Measurements from ENCODE around the gene MRPL41. TPM values are rescaled to one million over a fixed set of nuclear protein-coding genes. Genes with fewer than 3 reads are reported as not detected.

Gene MRPL41
- total and polyA plus RNA-seq, 2 of the 13 experiments (the other 11 are each of a cell fraction or from before 2014, with no cell fraction given): 20.9 to 54.0 TPM

DNA sequence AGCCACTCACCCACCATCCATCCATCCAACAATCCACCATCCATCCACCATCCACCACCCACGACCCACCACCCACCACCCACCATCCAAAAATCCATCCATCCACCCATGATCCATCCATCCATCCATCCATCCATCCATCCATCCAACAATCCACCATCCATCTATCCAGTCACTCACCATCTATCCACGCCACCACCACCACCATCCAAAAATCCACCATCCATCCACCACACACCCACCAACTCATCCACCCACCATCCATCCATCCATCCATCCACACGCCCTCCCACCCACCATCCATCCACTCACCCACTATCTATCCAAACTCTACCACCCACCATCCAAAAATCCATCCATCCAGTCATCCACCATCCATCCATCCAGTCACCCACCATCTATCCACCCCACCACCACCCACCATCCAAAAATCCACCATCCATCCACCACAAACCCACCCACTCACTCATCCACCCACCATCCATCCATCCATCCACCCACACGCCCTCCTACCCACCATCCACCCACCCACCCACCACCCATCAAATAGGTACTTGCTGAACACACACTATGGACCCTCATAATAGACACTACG is 18.0 kb downstream of the MRPL41 start:
- no peaks in the 10 kb centered on the region for H3K4me1 ChIP-seq (ENCODE audit: insufficient read depth, low read length)
- DNase-seq (ENCODE audit: low spot score): no peak
- H3K36me3 ChIP-seq (replicated peaks in 1 of 2; ENCODE audit: control insufficient read depth in 1 of 2, insufficient read depth in 2 of 2, low read length in 2 of 2): peaks cover 9 to 37% of the 10 kb centered on the region in 2 experiments; a peak in 4 of 5 replicates
- no TSS peak for BruUV-seq (replicated peaks)
- intact Hi-C loops (cut with micrococcal nuclease; ENCODE audit: unreplicated experiment) (no loop called here), in situ Hi-C loops (cut with HindIII; ENCODE audit: extremely low pct_ligation_motif_present, low pct_unique_long_range_greater_than_20kb) (no loop called here)
- no peaks in the 10 kb centered on the region for H4K20me1 ChIP-seq (ENCODE audit: insufficient read depth, low read length)
- POLR2A ChIA-PET: no interaction called here
- H3K27ac ChIP-seq (ENCODE audit: extremely low read length, insufficient read depth, low read length): no peak overlapping the region
- TF ChIP-seq SALL2 (CRISPR knock-in tag; IDR thresholded peaks at IDR 0.05) (no peak), ZBTB1 (CRISPR knock-in tag; IDR thresholded peaks at IDR 0.05; ENCODE audit: borderline replicate concordance) (no peak), ATRX (CRISPR knock-in tag; IDR thresholded peaks at IDR 0.05; ENCODE audit: borderline replicate concordance) (no peak), ZNF589 (CRISPR knock-in tag; conservative IDR thresholded peaks at IDR 0.05) (no peak), FOSL1 (CRISPR knock-in tag; IDR thresholded peaks at IDR 0.05; ENCODE audit: borderline replicate concordance) (no peak), ZNF598 (CRISPR knock-in tag; IDR thresholded peaks at IDR 0.05; ENCODE audit: borderline replicate concordance) (no peak), ZMYM3 (CRISPR knock-in tag; IDR thresholded peaks at IDR 0.05) (no peak), SMAD3 (CRISPR knock-in tag; IDR thresholded peaks at IDR 0.05) (no peak)
- no peak overlapping the region for H3K4me2 ChIP-seq (ENCODE audit: low read depth, low read length)
- no peak for ATAC-seq
- peaks cover 9% of the 10 kb centered on the region for H3K79me2 ChIP-seq (ENCODE audit: insufficient read depth, low read length)
- WGBS (ENCODE audit: low lambda C conversion rate): 98% methylated on average over 5 of the region's 5 CpGs
- no peak overlapping the region for H2AFZ ChIP-seq (ENCODE audit: low read length)
- H3K9ac ChIP-seq (ENCODE audit: insufficient read depth, low read depth, low read length): no peak overlapping the region
- no peak for FAIRE-seq
- H3K27me3 ChIP-seq (ENCODE audit: control insufficient read depth in 1 of 2, insufficient read depth in 2 of 2, low read length in 2 of 2): no peaks in the 10 kb centered on the region
- no peak overlapping the region for H3K4me3 ChIP-seq (replicated peaks in 1 of 3; ENCODE audit: insufficient read depth in 1 of 3, low read depth in 2 of 3, low read length in 3 of 3)
- no peaks in the 10 kb centered on the region for H3K9me3 ChIP-seq (ENCODE audit: low read length)
- CTCF ChIA-PET (ENCODE audit: low intra/inter-chr PET ratio, low total read pairs): no interaction called here

GRCh38 chr9:137570566-137570965 is 18.9 kb downstream of the MRPL41 start:
- Histone ChIP-seq H3K4me2 (ENCODE audit: low read depth, low read length) (no peak overlapping the region), H3K4me3 (replicated peaks in 1 of 3; ENCODE audit: insufficient read depth in 1 of 3, low read depth in 2 of 3, low read length in 3 of 3) (no peak overlapping the region), H3K27ac (ENCODE audit: extremely low read length, insufficient read depth, low read length) (no peak overlapping the region), H2AFZ (ENCODE audit: low read length) (no peak overlapping the region), H3K9ac (ENCODE audit: insufficient read depth, low read depth, low read length) (no peak overlapping the region), H3K9me3 (ENCODE audit: low read length) (no peaks in the 10 kb centered on the region), H4K20me1 (ENCODE audit: insufficient read depth, low read length) (no peaks in the 10 kb centered on the region), H3K36me3 (replicated peaks in 1 of 2; ENCODE audit: control insufficient read depth in 1 of 2, insufficient read depth in 2 of 2, low read length in 2 of 2) (peaks cover 13 to 44% of the 10 kb centered on the region in 2 experiments; a peak in 4 of 5 replicates), H3K27me3 (ENCODE audit: control insufficient read depth in 1 of 2, insufficient read depth in 2 of 2, low read length in 2 of 2) (no peaks in the 10 kb centered on the region), H3K4me1 (ENCODE audit: insufficient read depth, low read length) (no peaks in the 10 kb centered on the region), H3K79me2 (ENCODE audit: insufficient read depth, low read length) (peaks cover 11% of the 10 kb centered on the region)
- FAIRE-seq (no peak), DNase-seq (ENCODE audit: low spot score) (no peak), ATAC-seq (no peak)
- in situ Hi-C loops (cut with HindIII; ENCODE audit: extremely low pct_ligation_motif_present, low pct_unique_long_range_greater_than_20kb): no loop called here
- CTCF ChIA-PET (ENCODE audit: low intra/inter-chr PET ratio, low total read pairs): no interaction called here
- POLR2A ChIA-PET: no interaction called here
- intact Hi-C loops (cut with micrococcal nuclease; ENCODE audit: unreplicated experiment): no loop called here
- no TSS peak for BruUV-seq (replicated peaks)
- WGBS (ENCODE audit: low lambda C conversion rate): 98% methylated on average over 3 of the region's 3 CpGs
- no peak for TF ChIP-seq ZNF17 (CRISPR knock-in tag; IDR thresholded peaks at IDR 0.05)
- no peak for TF ChIP-seq FOXP1 (IDR thresholded peaks at IDR 0.05)
- no peak for TF ChIP-seq FOXP1 (CRISPR knock-in tag; IDR thresholded peaks at IDR 0.05)
- no peak for TF ChIP-seq ZNF431 (CRISPR knock-in tag; IDR thresholded peaks at IDR 0.05; ENCODE audit: borderline replicate concordance, low read depth)
- TF ChIP-seq CBX1 (IDR thresholded peaks at IDR 0.05; ENCODE audit: low read depth): no peak
- no peak for TF ChIP-seq MATR3 (CRISPR knock-in tag; IDR thresholded peaks at IDR 0.05)
- no peak for TF ChIP-seq ZNF629 (CRISPR knock-in tag; conservative IDR thresholded peaks at IDR 0.05)
- TF ChIP-seq CENPBD1 (CRISPR knock-in tag; IDR thresholded peaks at IDR 0.05; ENCODE audit: borderline replicate concordance, low read depth): no peak
- TF ChIP-seq ZNF460 (CRISPR knock-in tag; IDR thresholded peaks at IDR 0.05; ENCODE audit: borderline replicate concordance): no peak
- TF ChIP-seq ZBTB7B (CRISPR knock-in tag; IDR thresholded peaks at IDR 0.05): no peak
- TF ChIP-seq HDAC2 (CRISPR knock-in tag; IDR thresholded peaks at IDR 0.05): no peak
- no peak for TF ChIP-seq MIER3 (CRISPR knock-in tag; IDR thresholded peaks at IDR 0.05; ENCODE audit: borderline replicate concordance)
- TF ChIP-seq, protein P1, sequence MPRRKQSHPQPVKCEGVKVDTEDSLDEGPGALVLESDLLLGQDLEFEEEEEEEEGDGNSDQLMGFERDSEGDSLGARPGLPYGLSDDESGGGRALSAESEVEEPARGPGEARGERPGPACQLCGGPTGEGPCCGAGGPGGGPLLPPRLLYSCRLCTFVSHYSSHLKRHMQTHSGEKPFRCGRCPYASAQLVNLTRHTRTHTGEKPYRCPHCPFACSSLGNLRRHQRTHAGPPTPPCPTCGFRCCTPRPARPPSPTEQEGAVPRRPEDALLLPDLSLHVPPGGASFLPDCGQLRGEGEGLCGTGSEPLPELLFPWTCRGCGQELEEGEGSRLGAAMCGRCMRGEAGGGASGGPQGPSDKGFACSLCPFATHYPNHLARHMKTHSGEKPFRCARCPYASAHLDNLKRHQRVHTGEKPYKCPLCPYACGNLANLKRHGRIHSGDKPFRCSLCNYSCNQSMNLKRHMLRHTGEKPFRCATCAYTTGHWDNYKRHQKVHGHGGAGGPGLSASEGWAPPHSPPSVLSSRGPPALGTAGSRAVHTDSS (CRISPR knock-in tag; conservative IDR thresholded peaks at IDR 0.05): no peak

All from HepG2 (cell line).